HG03097 (cell line): ENCODE results near the gene SLC5A5.
"Not testable (repeated sequence)": the region's sequence is repeated elsewhere in the genome, so short reads cannot be mapped to it uniquely, and the experiment has no call there.

Source experiments
- ATAC-seq: cut with Tn5 transposase; IDR thresholded peaks from one replicate; pipeline ENCODE4 v1.9.1; 2021; ENCODE audit not compliant: unreplicated experiment, low FRiP score

The SLC5A5 gene

DNA sequence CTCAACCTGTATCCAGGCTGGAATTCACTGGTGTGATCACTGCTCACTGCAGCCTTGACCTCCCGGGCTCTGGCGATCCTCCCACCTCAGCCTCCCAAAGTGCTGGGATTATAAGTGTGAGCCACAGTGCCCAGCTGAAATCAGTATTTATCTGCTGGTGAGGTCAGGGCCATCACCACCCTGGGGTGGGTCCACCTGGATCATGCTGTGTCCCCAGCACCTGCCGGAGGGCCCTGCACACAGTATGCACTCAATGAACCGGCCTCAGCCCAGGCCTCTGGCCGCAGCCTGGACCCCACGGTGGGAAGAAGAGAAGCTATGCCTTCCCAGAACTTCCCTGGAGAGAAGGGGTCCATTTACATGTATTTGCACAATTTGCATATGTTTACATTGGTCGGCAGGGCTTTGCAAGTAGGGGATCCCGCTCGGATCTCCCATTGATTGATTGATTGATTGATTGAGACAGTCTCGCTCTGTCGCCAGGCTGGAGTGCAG lies 2.6 kb upstream of the SLC5A5 start:
- no peak for ATAC-seq

DNA sequence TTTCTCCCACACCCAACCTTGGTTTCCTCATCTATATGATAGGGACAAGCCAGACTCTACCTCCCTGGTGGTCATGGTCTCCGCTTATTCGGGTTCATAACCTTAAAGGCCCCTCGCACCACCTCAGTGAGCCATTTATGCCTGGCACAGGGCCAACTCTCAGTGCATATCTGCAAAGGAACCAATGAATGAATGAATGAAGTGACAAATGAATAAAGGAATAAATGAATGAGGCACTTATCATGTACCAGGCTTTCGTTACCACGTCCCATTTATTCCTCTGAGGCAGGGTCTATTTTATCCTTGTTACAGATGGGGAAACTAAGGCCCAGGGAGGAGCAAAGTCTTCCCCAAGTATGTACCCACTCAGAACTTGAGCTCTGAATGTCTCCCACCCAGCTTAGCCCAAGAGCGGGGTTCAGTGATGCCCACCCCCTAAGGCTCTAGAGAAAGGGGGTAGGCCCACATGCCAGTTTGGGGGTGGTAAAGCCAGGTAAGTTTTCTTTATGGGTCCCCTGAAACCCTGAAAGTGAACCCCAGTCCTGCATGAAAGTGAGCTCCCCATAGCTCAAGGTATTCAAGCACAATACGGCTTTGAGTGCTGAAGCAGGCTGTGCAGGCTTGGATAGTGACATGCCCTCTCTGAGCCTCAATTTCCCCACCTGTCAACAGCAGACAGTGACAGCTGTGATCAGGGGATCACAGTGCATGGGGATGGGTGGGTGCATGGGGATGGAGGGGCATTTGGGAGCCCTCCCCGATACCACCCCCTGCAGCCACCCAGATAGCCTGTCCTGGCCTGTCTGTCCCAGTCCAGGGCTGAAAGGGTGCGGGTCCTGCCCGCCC lies 490 bp upstream of the SLC5A5 start:
- no peak for ATAC-seq

DNA sequence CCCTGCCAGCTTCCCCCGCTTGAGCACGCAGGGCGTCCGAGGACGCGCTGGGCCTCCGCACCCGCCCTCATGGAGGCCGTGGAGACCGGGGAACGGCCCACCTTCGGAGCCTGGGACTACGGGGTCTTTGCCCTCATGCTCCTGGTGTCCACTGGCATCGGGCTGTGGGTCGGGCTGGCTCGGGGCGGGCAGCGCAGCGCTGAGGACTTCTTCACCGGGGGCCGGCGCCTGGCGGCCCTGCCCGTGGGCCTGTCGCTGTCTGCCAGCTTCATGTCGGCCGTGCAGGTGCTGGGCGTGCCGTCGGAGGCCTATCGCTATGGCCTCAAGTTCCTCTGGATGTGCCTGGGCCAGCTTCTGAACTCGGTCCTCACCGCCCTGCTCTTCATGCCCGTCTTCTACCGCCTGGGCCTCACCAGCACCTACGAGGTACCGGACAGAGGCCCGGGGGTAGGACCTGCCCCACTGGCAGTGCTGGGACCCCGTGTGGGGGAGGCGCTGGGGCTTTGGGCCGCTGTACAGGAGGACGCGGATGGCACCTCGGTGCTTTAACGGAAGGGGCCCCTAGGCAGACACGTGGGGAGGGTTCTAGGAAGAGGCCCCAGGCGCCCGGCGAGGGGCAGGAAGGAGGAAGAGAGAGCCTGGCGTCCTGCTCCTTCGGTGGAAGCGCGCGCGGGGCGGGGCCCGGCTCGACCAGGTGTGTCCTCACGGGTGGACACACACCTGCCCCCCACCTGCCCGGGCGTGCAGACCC lies 681 bp downstream of the SLC5A5 start:
- no peak for ATAC-seq

DNA sequence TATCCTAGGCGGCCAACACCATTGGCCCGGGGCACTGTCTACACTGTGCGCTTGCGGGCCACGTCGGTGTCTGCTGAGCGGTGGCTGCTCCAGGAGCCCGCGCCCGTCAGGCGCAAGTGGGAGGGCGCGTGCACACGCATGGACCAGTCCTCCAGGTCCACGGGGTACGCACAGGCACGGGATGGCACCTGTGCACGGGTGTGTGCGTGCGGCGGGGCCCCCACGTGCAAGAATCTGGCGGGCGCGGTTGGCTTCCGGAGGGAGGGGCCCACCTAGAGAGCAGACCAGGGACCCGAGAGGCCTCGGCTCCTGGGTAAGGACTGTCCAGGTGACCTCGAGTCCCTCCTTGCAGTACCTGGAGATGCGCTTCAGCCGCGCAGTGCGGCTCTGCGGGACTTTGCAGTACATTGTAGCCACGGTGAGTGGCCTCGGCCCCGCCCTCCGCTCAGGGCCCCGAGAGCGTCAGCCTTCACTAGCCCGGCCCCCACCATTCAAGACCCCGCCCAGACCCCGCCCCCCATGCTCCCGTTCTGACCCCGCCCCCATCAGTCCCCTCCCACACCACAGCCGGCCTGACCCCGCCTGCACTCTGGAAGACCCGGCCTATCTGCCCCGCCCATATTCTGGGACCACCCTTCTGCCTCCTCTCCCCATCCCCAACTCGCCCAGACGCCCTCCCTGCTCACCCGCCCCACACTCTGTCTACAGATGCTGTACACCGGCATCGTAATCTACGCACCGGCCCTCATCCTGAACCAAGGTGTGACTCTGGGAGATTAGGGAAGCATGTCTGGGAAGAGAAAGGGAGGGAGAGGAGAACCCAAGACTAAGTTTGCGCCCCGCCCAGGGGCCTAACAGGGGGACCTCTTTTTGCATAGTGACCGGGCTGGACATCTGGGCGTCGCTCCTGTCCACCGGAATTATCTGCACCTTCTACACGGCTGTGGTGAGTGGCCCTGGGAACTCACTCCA lies 2.3 kb downstream of the SLC5A5 start:
- ATAC-seq, result no peak

DNA sequence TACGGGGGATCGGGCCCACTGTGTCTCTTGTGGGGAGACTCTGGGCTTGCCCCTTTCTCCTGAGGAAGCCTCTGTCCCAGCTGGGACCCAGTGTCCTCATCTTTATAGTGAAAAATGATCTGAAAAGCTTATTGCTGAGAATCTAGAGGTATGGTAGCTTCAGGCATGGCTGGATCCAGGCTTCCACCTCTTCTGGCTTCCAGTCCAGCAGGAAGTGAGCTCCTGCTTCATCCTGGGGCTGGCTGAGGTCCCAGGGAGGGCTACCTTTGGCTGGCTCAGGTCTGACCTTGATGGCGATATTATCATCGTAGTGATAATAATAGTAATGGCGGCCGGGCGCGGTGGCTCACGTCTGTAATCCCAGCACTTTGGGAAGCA lies 3.0 kb downstream of the SLC5A5 start:
- ATAC-seq, result no peak

DNA sequence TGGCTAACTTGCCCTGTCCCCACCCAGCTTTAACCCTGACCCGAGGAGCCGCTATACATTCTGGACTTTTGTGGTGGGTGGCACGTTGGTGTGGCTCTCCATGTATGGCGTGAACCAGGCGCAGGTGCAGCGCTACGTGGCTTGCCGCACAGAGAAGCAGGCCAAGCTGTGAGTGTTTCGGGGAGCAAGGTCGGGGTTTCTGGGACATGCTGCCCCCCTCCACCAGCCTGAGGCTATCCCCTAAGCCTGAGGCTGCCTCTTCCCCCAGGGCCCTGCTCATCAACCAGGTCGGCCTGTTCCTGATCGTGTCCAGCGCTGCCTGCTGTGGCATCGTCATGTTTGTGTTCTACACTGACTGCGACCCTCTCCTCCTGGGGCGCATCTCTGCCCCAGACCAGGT lies 6.0 kb downstream of the SLC5A5 start:
- no peak for ATAC-seq

DNA sequence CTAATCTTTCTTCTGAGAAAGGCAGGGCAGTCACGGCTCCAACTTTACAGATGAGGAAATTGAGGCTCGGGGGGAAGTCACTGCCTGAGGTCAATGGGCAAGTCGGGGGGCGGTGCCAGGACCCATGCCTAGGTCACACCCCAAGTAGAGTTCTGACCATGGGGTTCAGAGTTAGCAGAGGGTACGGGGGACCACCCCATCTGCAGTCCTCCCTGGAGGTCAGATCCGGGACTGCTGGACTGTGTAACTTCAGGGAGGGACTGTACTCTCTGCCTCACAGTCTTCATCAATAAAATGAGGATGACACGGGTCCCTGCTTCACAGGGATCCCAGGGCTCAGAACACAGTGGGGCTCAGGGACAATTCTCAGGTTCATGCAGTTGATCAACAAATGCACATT lies 7.7 kb downstream of the SLC5A5 start:
- ATAC-seq, result no peak

DNA sequence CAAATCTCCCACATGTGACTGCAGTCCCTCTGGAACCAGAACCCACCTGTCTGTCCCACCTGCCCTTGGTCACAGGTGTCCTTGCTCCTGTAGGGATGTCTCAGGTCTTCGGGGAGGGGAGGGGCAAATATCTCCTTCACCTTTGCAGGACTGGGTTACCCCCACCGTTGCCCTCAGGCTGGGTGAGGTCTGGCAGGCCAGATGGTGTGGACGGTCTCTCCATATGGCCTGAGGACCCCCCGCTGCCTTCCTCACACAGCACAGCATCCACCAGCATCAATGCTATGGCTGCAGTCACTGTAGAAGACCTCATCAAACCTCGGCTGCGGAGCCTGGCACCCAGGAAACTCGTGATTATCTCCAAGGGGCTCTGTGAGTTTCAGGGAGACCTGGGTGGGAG lies 10.0 kb downstream of the SLC5A5 start:
- ATAC-seq, result no peak

DNA sequence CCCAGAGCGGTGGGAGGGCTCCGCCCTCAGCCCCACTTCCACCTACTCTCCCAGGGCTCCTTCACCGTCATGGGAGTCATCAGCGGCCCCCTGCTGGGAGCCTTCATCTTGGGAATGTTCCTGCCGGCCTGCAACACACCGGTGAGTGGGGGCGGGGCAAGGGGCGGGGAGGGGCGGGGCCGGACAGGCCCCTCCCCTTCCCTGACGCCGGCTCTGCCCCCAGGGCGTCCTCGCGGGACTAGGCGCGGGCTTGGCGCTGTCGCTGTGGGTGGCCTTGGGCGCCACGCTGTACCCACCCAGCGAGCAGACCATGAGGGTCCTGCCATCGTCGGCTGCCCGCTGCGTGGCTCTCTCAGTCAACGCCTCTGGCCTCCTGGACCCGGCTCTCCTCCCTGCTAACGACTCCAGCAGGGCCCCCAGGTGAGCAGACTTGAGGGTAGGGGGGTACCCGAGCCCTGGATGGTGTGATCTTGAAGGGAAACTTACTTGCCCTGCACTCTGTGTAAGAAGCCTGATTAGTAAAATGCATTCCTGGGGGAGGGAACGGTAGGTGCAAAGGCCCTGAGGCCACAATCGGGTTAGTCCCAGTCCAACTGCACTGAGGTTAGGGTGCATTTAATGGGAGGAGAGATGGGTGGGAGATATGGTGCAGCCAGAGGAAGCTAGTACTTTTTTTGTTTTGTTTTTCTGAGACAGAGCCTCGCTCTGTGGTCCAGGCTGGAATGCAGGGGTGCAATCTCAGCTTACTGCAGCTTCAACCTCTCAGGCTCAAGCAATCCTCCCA lies 12.1 kb downstream of the SLC5A5 start:
- ATAC-seq, result no peak

DNA sequence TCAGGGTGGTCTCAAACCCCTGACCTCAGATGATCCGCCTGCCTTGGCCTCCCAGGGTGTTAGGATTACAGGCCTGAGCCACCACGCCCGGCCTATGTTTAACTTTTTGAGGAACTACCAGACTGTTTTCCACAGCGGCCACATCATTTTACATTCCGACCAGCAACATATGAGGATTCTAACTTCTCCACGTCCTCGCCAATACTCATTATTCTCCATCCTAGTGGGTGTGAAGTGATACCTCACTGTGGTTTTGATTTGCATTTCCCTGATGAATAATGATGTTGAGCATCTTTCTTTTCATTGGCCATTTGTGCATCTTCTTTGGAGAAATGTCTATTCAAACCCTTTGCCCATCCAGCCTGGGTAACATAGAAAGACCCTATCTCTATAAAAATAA lies 14.8 kb downstream of the SLC5A5 start:
- no peak for ATAC-seq

DNA sequence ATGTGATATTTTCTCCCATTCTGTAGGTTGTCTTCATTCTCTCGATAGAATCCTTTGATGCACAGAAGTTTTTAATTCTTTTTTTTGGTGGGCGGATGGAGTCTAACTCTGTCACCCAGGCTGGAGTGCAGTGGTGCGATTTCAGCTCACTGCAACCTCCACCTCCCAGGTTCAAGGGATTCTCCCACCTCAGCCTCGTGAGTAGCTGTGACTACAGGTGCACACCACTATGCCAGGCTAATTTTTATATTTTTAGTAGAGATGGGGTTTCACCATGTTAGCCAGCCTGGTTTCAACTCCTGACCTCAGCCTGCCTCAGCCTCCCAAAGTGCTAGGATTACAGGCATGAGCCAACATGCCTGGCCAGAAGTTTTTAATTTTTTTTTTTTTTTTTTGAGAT lies 15.5 kb downstream of the SLC5A5 start:
- ATAC-seq, result not testable (repeated sequence)

DNA sequence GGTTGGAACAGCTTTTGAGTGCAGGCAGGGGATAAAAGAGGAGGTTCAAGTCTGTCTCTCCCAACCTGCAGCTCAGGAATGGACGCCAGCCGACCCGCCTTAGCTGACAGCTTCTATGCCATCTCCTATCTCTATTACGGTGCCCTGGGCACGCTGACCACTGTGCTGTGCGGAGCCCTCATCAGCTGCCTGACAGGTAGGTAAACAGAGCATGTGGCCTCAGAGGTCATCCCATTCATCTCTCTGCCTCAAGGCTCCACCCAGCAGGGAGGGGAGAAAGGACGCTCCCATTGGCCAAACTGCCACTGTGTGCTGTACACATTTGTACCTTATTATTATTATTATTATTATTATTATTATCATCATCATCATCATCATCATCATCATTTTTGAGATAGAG lies 16.5 kb downstream of the SLC5A5 start:
- no peak for ATAC-seq

DNA sequence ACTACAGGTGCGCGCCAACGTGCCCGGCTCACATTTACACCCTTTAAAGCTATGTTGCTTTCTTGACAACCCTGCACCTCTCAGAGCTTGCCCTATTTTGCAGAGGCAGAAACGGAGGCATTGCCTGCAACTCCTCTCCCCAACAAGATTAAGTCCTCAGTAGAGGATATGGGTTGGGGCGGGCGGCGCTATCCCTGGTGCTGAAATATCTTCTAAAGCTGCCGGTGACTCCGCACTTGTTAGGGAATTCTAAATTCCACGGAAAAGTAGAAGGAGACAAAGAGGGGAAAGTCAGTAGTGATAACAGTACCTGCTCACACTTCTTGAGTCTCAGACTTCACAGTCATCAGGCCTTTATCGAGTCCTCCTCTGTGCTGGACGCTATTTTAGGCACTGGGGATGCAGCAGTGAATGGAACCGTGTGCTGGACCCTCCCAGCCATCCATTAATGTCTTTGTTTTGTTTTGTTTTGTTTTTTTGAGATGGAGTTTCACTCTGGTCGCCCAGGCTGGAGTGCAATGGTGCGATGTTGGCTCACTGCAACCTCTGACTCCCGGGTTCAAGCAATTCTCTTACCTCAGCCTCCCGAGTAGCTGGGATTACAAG lies 18.0 kb downstream of the SLC5A5 start:
- no peak for ATAC-seq

DNA sequence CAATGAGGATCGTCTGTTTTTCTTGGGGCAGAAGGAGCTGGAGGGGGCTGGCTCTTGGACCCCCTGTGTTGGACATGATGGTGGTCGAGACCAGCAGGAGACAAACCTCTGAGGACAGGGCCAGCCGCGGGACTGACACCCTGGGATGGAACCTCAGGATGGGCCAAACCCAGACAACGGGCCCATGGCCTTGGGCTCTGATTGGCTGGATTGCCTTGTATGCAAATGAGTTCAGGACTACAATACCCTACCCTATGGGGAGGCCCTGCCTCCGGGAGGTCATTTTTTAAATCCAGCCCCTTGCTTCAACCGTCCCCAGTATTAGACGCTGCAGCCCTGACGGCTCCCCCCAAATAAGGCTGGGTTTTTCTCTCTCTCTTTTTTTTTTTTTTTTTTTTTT lies 22.0 kb downstream of the SLC5A5 start:
- no peak for ATAC-seq

DNA sequence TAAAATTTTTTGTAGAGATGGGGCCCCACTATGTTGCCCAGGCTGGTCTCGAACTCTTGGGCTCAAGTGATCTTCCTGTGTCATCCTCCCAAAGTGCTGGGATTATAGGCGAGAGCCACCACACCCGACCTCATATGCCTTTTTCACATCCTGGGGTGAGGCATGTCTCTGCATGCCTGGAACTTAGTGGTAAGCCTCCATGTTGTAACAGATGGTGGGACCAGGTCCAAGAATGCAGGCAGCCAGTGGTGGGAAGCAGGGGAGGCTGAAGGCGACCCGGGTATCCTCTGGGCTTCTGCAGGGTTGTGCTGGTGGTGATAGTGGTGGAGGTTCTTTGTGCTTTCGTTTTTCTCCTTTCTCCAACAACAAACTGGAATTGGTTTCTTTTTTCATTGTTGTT lies 31.0 kb downstream of the SLC5A5 start:
- no peak for ATAC-seq

DNA sequence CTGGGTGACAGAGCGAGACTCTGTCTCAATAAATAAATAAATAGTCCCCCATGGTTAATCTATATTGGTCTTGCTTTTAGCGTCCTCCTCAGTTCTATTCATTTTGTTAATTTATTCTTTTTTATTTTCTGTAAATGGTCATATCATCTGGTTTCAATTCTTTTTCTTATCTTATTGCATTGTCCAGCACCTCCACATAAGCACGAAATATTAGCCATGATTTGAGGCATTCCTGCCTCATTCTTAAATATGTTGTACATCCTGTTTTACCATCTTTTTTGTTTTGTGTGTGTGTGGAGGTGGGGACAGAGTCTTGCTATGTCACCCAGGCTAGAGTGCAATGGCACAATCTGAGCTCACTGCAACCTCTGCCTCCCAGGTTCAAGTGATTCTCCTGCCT lies 36.5 kb downstream of the SLC5A5 start:
- ATAC-seq, result no peak

DNA sequence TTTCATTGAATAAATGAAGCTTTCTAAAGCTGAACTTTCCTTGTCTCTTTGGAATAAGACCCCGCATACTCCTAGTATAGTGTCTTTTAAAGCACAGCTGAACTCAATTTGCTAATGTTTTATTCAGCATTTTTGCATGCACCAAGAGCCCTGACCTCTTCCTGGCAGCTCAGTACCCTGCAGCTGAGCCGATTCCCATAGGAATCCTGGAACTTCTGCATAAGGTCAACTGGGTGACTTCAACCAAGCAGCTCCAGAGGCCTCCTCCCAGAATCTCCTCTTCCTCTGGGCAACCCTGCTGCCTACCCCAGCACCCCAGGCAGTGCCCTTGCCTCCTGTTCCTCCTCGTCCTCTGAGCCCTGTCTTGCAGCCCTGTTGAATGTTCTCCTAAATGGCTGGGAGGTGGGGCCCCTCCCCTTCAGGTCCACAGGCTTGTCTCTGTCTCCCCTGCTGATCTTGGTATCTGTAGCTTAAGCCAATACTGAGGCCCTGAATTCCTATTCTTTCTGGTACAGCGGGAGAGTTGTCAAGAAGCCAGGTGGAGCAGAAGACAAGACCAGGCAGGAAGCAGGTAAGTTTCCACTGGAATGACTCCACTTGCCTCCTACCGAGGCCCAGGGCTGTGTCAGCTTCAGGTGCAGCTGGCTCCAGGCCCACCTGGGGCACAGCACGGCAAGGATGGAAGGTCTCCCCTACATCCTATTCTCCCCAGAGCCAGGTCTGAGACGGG lies 37.4 kb downstream of the SLC5A5 start:
- no peak for ATAC-seq

DNA sequence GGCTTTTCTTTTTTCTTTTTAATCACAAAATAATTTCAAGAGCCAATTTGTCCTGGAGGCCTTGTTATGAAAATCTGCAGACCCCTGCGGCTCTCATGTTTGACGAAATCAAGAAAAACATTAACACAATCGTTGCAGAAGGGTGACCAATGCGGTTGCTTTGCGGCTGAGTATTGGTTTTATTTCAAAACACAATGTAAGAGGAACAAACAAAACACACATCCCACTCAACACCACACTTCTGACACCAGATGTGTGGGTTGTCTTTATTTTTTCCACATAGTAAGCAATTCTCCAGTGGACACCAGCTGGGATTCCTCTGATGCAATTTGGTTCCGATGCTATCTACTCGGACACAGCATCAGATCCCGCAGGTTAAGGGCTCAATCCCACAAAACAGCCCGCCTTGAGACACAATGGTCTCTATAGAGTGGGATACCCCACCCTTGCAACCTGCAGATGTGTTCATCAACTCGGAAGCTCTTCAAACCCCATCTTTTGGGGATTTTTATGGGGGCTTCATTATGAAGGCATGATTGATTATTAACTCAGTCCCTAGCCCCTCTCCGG lies 39.1 kb downstream of the SLC5A5 start:
- no peak for ATAC-seq
